Jurkat, Clone E6-1 (cell line): ENCODE measurements around the gene RNU7-1.

Experiments
- DNase-seq: peaks from one replicate; pipeline ENCODE4 v3.0.0-alpha.2; 2011; ENCODE audit warnings: low read depth, low spot score
- H3K4me3 ChIP-seq: 2 replicates; pipeline ENCODE4 v1.5.1; 2011; ENCODE audit warnings: mild to moderate bottlenecking, low read length, control low read depth, moderate library complexity

The RNU7-1 gene

DNA sequence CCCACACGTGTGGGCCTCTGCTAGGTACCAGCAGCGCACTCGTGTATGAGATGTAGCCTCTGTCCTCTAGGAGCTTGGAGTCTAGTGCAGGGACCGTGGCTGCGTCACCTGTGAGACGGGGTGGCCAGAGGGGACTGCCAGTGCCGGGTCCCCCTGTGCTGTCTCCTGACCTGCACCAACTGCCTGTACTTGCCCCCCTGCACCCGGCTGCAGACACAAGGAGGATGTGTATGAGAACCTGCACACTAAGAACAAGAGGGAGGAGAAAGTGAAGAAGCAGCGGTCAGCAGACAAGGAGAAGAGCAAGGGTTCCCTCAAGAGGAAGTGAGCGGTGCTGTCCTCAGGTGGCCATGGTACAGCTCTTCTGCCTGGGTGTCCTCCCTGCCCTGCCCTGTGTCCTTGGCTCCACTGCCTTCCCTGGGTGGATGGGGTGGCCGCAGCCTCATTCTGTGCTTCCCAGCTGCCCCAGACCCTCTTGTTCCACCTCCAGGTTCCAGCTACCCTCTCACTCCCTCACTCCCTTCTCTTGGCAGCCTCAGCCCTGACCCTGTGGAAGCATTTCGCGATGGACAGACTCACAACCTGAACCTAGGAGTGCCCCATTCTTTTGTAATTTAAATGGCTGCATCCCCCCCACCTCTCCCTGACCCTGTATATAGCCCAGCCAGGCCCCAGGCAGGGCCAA lies 17.1 kb downstream of the RNU7-1 start:
- DNase-seq: no peak
- no peak overlapping the region for H3K4me3 ChIP-seq

DNA sequence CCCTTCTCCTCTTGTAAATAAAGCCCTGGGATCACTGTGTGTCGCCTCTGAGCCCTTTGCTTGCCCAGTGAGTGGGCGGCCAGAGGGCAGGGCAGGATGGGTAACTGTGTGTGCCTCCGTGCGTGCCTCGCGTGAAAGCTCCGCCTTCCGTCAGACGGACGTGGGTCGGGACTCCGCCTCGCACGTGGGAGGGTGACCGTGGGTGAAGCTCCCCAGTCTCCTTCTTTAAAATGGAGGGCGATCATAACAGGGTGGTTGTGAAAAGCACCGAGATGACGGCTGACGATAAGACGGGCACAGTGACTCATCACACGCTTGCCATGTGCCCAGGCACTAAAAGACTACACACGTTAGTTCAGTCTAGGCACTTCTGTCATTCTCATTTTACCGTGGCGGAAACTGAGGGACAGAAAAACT lies 17.7 kb downstream of the RNU7-1 start:
- H3K4me3 ChIP-seq: no peak overlapping the region
- DNase-seq: no peak

DNA sequence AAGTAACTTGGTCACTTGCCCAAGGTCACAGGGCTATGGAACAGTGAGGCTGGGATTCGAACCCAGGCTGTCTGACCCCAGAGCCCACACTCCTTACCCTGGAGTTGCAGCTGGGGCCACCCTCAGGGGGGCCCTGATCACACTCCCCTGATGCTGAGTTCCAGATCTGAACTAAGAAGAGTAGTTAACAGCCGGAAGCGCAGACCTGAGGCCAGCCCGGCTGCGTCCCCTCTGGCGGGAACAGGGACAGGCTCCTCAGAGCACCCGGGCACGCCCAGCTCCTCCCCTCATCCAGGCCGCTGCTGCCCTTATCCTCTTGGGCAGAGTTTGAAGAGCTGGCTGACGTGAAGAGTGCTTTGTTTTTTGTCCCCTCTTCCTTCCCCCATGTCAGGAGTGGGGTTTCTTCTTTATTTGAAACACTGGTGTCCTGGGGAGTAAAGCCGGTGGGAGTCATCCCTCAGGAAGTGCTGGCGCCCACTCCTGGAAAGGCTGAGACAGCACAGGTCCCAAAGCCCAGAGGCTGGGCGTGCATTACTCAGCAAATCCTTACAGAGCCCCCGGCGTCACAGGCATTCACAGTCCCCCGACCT lies 18.2 kb downstream of the RNU7-1 start:
- H3K4me3 ChIP-seq: no peak overlapping the region
- no peak for DNase-seq

DNA sequence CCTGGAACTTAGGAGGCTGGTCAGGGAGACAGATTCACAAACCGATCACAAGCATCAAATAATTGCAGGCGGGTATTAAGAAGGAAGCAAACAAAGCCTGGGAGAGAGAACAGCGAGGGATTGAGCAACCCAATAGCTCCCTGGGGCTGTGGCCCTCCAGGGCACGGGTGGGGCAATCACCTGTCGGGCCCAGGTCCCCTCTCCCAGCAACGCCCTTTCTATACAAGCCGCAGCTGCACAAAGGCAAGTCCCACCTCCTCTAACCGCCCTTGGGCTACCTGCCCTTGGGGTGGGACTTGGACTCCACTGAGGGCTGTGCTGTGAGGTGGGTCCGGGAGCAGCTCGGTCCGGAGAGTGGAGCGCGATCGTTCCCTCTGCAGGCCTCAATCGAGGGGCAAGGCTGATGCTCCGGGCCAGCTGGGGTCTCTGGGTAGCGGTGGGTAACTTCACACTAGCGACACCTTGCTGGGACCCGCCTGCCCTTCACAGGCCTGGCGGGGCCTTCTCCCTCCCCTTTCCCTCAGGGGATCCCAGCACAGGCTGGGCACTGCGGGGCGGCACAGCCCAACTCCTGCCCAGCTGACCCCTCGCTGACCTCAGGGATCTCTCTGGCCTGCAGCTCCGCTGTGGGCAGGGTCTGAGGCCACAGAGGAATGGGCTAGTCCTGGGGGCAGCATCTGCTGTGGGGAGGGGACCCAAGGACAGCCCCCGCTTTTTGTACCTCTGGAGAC lies 18.8 kb downstream of the RNU7-1 start:
- DNase-seq: no peak
- no peak overlapping the region for H3K4me3 ChIP-seq

DNA sequence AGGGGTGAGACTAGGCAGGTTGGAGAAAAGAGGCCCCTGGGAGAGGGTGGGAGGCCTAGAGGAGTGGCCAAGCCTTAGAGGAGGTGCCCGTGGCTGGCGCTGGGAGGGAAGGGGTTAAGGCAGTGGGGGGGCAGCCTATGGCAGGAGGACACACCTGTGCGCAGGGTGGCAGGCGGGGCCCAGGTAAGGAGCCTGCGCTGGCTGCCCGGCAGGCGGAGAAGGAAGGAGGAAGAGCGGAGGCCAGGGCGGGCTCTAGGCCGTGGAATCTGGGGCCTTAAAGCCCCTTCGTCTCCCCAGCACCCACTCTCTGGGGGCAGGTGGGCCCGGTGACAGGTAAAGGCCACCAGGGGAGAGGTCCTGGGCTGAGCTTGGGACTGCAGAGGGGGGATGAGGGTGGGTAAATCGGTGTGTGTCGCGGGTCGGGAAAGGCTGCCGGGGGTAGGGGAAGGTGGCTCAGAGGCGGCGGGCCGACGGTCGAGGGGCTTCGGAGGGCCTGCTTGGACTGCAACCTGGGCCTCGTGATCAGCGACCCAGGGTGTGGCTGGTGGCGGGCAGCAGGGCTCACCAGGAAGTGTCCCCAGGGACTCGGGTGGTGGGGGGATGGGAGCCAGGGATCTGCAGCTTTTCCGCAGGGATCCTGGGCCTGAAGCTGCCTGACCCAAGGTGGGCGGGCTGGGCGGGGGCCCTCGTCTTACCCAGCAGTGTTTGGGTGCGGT lies 19.6 kb downstream of the RNU7-1 start:
- no peak overlapping the region for H3K4me3 ChIP-seq
- DNase-seq: no peak

DNA sequence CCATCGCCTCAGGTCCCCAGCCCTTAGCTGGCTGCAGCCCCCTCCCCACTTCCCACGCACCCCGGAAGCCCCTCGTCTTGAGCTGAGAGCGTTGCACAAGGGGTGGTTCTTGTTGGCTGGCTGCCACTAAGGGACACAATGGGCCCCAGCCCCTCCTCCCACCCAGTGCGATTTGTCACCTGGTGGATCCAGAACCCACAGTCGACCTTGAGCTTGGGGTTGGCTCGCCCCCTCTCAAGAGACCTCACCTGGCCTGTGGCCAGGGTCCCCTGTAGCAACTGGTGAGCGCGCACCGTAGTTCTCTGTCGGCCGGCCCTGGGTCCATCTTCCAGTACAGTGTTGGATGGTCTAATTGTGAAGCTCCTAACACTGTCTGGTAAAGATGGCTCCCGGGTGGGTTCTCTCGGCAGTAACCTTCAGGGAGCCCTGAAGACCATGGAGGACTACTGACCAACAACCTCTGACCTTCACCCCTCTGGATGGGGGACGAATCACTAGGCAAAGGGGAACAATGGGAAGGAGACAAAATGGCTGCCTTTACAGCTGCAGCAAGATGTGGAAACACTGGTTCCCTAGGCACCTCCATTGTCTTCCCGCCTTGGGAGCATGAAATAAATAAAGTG lies 20.3 kb downstream of the RNU7-1 start:
- no peak overlapping the region for H3K4me3 ChIP-seq
- no peak for DNase-seq

DNA sequence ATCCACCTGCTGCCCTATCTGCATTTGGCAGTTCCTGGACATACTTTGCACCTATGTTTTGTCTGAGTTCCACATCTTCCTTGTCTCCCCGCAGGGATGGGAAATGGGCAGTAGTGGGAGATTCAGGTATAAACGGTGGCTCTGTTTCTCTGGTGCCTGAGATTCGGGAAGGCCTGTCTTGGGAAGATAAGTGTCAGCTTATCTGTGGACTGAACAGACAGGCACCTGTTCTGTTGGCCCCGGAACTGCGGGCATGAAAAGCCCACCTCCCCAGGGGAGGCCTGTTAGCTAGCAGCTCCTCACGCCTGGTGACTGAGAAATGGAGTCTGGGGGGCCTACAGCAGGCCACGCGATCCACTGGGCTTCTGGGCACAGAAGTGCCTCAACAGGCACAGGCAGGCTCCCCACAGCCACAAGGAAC lies 21.0 kb downstream of the RNU7-1 start:
- no peak overlapping the region for H3K4me3 ChIP-seq
- no peak for DNase-seq

DNA sequence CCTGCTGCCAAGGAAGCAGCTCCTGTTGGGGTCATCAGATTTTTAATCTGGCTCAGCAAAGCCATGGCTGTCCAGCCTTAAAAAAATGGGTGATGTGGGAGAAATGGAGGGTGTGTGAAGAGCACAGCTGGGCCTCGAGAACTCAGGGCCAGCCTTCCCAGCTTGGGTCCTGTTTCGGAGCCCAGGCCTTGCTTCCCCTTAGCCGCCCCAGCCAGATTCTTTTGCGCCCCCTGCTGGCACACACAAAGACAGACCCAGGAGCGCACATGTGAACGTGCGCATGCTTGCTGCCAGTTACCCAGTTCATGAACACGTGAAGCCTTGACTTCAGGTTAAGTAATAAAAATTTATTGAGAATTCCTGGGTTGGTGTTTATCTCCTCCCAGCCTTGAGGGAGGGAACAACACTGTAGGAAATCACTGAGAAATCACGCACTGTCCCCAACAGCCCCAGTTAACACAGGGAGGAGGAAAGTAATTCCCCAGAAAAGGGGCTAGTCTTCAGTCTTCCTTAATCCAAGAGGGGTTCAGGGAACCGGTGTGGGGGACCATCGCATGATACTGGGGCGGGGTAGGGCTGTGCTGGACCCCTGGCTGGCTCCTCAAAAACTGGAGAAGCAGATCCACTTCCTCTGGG lies 21.5 kb downstream of the RNU7-1 start:
- DNase-seq: peak; percentile 82
- H3K4me3 ChIP-seq: no peak overlapping the region

DNA sequence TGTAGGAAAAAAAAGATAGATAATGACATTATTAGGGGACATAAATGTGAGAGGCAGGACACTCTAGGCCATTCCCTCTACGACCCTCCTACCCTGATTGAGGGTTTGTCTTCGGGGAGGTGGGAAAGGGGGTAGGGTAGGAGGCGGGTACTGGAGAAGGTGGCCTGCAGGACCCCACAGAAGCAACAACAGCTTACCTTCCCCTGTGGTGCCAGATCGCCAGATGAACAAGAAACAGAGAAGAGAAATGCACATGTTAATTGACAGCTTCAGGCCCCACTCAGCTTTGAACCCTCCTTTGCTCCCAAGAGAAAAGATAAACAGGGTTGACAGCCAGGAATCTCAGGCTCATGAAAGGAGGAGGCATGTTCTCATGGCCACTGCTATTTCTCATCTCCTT lies 22.1 kb downstream of the RNU7-1 start:
- H3K4me3 ChIP-seq: no peak overlapping the region
- DNase-seq: no peak

DNA sequence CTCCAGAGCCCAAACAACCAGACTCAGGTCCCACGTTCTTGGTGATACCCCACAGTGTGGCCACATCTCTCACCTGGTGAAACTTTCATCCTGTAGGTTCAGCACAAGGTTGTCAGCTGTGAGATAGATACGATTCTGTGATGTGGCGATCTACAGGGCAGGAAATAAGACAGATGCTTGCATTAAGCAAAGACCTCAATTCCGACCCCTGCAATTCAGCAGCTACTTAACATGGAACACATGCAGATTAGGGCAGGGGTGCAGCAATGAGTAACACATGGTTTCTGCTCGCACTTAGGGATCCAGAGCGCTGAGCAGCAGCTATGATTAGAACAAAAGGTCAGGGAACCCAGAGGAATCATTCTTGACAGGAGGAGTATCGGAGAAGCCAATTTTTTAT lies 22.7 kb downstream of the RNU7-1 start:
- DNase-seq: peak; percentile 85
- no peak overlapping the region for H3K4me3 ChIP-seq

DNA sequence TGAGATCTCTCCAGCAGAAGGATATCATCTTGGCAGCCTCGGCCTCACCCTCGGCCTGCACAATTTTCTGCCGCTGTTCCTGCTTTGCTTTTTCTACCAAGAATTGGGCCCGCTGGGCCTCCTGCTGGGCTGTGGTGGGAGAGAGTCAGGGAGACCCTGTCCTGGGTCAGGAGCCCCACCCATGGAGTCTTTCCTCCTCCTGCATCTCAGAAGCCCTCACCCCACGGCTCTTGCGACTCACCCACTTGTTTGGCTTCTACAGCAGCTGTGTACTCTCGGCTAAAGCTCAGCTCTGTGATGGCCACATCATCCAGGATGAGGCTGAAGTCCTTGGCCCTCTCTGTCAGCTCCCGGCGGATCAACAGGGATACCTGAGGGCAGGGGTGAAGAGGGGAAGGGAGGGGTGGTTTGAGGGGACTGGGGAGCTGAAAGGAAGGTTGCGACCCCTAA lies 24.1 kb downstream of the RNU7-1 start:
- H3K4me3 ChIP-seq: no peak overlapping the region
- DNase-seq: no peak

DNA sequence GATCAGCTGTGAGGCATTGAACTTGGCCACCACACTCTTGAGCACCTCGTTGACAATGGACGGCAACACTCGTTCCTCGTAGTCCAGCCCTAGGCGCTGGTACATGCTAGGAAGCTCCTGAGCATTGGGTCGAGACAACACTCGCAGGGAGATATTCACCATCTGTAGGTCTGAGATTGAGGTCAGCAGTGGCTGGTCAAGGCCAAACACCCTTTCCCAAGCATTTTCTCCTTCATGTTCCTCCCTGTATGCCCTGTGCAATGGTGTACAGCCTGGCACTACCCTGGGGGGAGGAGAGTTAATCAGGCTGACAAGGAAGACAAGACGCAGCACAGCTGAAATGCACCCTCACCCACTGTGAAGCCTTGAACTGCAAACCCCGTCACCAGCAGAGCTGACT lies 24.8 kb downstream of the RNU7-1 start:
- peak overlapping the region; percentile 72; the same call in 1 of the 2 replicates for H3K4me3 ChIP-seq
- DNase-seq: no peak

DNA sequence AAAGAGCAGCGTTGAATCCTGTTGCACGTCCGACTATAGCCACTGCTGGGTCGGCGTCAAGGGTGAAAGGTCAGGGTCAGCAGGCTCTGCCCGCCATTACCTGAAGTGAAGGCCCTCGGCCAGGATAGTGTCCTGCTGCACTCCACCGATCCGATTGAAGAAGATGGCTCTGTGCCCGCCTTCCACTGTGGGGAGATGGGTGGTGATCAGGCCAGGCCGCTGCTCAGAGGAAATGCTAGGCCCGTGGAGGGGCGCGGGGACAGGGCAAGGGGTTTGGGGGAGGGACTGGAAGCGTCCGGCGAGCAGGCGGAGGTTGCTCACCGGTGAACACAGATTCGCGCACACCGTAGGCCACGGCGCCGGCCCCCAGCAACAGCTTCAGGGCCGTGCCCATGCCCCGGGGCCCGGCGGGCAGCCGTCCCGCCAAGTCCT lies 26.5 kb downstream of the RNU7-1 start:
- H3K4me3 ChIP-seq: peak overlapping the region; percentile 72
- DNase-seq: no peak

DNA sequence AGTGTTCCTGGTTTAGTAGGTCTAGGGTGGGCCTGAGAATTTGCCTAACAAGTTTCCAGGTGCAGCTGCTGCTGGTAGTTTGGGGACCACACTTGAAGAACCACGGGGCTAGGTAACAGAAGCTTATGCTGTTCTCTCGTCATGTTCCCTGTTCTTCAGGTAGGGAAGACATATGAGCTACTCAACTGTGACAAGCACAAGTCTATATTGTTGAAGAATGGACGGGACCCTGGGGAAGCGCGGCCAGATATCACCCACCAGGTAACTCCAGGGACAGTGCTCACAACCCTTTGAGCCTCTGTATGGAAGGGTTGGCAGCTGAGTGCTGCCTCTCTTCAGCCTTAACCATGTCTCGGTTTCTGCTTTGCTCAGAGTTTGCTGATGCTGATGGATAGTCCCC lies 30.6 kb downstream of the RNU7-1 start:
- H3K4me3 ChIP-seq: no peak overlapping the region
- DNase-seq: no peak

DNA sequence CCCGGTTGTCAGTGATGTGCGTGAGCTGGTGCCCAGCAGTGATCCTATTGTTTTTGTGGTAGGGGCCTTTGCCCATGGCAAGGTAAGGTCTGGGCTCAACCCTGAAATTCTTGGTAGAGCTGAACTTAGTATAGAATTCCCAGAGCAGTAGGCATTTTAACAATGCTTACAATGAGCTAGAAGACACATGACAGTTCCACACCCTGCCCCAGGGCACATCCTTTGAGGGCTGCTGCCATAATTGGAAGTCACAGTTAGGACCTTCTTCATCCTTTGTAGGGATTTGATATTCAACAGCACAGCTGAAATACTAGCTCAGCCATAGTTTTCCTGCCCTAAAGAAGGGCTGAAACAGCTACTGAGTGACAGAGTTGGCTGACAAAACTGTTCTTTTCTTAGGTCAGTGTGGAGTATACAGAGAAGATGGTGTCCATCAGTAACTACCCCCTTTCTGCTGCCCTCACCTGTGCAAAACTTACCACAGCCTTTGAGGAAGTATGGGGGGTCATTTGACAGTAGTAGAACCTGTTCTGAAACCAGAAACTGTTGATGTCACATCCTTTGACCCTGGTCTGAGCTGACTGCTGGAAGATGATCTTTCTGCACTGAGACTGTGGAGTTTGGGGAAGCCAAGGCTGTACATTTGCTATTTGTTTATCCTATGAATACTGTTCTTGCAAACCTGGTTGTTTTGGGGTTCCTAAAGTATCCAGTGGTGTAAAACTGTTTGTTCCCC lies 31.8 kb downstream of the RNU7-1 start:
- H3K4me3 ChIP-seq: no peak overlapping the region
- no peak for DNase-seq

DNA sequence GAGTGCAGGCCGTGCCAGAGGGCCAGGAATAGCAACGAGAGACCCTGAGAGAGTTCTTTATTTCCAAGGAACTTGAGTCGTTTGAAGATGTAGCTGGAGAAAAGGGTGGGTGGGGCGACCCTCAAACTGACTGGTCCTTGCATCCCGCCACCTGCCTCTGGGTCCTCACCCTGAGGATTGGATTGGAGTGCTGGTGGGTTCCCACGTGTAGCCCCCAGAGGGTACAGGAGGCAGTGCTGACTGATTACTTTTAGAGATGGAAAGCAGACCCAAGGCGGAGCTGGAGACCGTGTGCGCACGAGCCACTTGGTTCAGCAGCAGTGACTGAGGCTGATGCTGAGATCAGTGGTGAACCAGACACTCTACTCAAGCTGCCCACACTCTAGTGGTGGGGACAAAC lies 34.0 kb downstream of the RNU7-1 start:
- no peak for DNase-seq
- no peak overlapping the region for H3K4me3 ChIP-seq

DNA sequence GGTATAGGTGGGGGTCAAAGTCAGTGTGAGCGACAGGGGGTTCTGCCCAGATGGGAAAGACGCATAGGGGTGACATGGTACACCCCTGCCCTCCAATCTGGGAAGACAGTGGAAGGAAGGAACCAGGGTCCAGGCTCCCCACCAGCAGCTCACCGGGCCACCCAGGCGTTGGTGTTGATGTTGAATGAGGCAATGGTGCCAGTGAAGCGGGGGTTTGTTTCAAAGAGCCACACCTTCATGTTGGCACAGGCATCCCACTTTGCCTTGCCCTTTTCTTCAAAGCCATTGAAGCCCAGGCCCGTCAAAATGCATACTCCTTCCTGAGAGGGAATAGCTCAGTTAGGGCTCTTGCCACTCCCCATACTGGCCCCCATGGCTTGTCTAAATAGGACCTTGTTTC lies 34.6 kb downstream of the RNU7-1 start:
- DNase-seq: no peak
- no peak overlapping the region for H3K4me3 ChIP-seq

DNA sequence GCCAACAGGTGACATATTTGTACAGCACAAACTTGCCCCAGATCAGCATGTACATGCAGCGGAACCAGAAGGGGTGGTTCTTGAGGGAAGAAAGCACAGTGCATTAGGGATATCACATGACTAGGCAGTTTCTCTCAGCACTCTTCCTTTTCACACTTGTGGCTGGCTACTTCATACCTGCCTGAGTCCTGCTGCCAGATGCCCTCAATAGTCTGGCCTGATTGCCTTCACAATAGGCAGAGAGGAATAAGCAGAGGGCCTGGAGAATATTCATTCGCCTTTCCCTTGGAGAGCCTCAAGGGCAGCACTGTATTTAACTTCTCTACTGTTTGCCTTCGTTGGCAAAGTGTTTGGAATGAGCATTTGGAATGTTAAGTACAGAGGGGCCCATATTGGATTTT lies 35.0 kb downstream of the RNU7-1 start:
- no peak for DNase-seq
- no peak overlapping the region for H3K4me3 ChIP-seq
